ENCODE measurements around the gene TTLL9. TPM values are rescaled to one million over a fixed set of nuclear protein-coding genes. Genes with fewer than 3 reads are reported as not detected.
"Not testable (repeated sequence)": the region's sequence is repeated elsewhere in the genome, so short reads cannot be mapped to it uniquely, and the experiment has no call there.

The TTLL9 gene
- total RNA-seq, 2 donors from 2014 or later: 1.2 TPM; not detected in 1

- no peaks in the 10 kb centered on the region for H3K36me3 ChIP-seq
- 36% methylated on average over 7 of the region's 7 CpGs for WGBS
- H3K4me3 ChIP-seq: no peak overlapping the region
- H3K27ac ChIP-seq: no peak overlapping the region
- no peaks in the 10 kb centered on the region for H3K4me1 ChIP-seq (replicated peaks)
- intact Hi-C loops (cut with DNase I): no loop called here
- H3K27me3 ChIP-seq (replicated peaks; ENCODE audit: insufficient read depth): no peaks in the 10 kb centered on the region
- no peak for DNase-seq (ENCODE audit: low spot score)
- H3K9me3 ChIP-seq: no peaks in the 10 kb centered on the region
- TF ChIP-seq POLR2AphosphoS5 (IDR thresholded peaks at IDR 0.05) (no peak), CTCF (IDR thresholded peaks at IDR 0.05) (no peak), POLR2A (IDR thresholded peaks at IDR 0.05) (no peak)
Observed at GRCh38 chr20:31915491-31916280, 45.3 kb downstream of the TTLL9 start.

DNA sequence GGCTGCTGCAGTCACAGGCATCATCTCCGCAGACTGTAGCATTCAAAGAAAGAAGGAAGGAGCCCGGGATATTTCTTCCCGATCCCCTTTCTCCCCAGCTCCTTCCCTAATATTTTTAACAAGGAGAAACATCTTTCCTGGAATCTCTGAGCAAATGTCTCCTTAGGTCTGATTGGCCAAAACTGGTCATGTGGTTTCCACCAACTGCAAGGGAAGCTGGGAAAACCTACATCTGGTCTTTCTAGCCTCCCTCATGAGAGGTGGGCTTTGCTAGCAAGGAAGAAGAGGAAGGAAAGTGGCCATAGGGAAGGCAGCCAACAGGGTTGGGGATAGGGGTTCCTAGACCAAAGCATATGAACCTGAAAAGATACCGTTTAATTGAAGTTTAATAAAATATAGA lies 46.3 kb downstream of the TTLL9 start:
- no peaks in the 10 kb centered on the region for H3K27me3 ChIP-seq (replicated peaks; ENCODE audit: insufficient read depth)
- WGBS: 94% methylated on average over 4 of the region's 4 CpGs
- DNase-seq (ENCODE audit: low spot score): no peak
- H3K36me3 ChIP-seq: no peaks in the 10 kb centered on the region
- intact Hi-C loops (cut with DNase I): no loop called here
- no peak for TF ChIP-seq CTCF (IDR thresholded peaks at IDR 0.05)
- no peak for TF ChIP-seq POLR2A (IDR thresholded peaks at IDR 0.05)
- no peak for TF ChIP-seq POLR2AphosphoS5 (IDR thresholded peaks at IDR 0.05)
- H3K9me3 ChIP-seq: no peaks in the 10 kb centered on the region
- H3K4me3 ChIP-seq: no peak overlapping the region
- H3K27ac ChIP-seq: no peak overlapping the region
- H3K4me1 ChIP-seq (replicated peaks): no peaks in the 10 kb centered on the region

GRCh38 chr20:31917962-31918412 lies 47.6 kb downstream of the TTLL9 start:
- H3K27me3 ChIP-seq (replicated peaks; ENCODE audit: insufficient read depth); intact Hi-C loops (cut with DNase I); H3K9me3 ChIP-seq; H3K4me3 ChIP-seq; H3K4me1 ChIP-seq (replicated peaks); H3K36me3 ChIP-seq; H3K27ac ChIP-seq; DNase-seq (ENCODE audit: low spot score): not testable (repeated sequence)
- WGBS: 16% methylated on average over 7 of the region's 7 CpGs

DNA sequence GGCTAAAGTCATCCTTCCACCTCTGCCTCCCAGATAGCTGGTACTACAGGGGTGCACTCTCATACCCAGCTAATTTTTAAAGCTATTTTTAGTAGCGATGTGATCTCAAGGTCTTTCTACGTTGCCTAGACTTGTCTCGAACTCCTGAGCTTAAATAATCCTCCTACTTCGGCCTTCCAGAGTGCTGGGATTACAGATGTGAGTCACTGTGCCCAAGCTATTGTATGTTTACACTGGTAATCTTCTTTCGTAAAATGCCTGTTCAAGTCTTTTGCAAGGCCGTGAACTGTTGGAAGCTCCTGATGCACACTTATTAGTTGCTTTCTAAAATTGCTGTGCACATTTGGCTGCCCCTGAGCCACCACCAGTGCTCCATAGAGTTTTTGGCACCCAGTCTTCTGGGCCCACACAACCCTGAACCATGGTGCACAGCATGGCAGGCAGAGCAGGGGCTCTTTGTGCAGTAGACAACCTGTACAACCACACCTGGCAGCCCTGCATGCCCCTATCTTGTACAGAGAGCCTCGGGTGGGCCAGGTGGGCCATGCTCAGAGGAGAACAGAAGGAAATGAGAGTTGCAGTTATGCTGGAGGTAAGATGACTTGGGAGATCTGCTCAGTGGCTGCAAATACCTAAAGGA lies 48.2 kb downstream of the TTLL9 start:
- Histone ChIP-seq H3K9me3 (no peaks in the 10 kb centered on the region), H3K36me3 (no peaks in the 10 kb centered on the region), H3K27ac (no peak overlapping the region), H3K4me1 (replicated peaks) (no peaks in the 10 kb centered on the region), H3K4me3 (no peak overlapping the region), H3K27me3 (replicated peaks; ENCODE audit: insufficient read depth) (no peaks in the 10 kb centered on the region)
- no peak for DNase-seq (ENCODE audit: low spot score)
- no peak for TF ChIP-seq POLR2AphosphoS5 (IDR thresholded peaks at IDR 0.05)
- no peak for TF ChIP-seq CTCF (IDR thresholded peaks at IDR 0.05)
- no peak for TF ChIP-seq POLR2A (IDR thresholded peaks at IDR 0.05)
- WGBS: 79% methylated on average over 7 of the region's 7 CpGs
- intact Hi-C loops (cut with DNase I): no loop called here

DNA sequence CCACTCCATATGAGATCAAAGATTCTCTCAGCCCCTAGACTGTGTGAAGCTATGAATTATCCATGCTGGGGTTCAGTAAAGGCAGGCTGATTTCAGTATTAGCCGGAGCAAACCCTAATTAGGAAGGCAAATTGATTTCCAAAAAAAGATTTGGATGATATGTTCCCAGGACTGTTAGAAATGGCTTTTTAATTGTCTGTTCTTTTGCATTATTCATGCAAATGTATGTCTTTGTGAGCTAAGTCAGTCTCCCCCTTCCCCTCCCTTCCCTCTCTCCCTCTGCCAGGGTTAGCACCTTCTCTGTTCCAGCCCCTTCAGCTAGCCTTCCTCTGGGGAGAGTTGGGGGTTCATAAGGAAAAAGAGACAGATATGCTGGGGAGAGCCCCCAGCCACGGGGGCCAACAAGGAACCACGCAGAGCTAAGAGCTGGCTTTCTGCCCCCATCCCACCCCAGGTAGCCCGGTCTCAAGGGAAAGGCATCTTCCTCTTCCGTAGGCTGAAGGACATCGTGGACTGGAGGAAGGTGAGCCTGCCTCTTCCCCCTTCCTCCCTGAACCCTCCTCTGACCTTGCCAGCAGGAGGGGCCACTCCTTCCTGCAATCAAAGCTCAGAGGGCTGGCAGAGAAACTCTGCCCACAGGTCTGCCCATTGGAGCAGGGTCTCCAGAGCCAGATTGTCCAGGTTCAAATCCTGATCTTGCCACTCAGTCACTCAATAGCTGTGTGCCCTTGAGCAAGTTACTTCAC lies 49.1 kb downstream of the TTLL9 start:
- WGBS: 64% methylated on average over 6 of the region's 6 CpGs

More for the DNA sequence above, 49.1 kb downstream of the TTLL9 start:
- H3K4me1 ChIP-seq (replicated peaks): no peaks in the 10 kb centered on the region
- H3K27ac ChIP-seq: no peak overlapping the region
- H3K9me3 ChIP-seq: no peaks in the 10 kb centered on the region
- no peaks in the 10 kb centered on the region for H3K36me3 ChIP-seq
- H3K4me3 ChIP-seq: no peak overlapping the region
- intact Hi-C loops (cut with DNase I): no loop called here
- TF ChIP-seq POLR2AphosphoS5 (IDR thresholded peaks at IDR 0.05) (no peak), POLR2A (IDR thresholded peaks at IDR 0.05) (no peak), CTCF (IDR thresholded peaks at IDR 0.05) (no peak)
- no peaks in the 10 kb centered on the region for H3K27me3 ChIP-seq (replicated peaks; ENCODE audit: insufficient read depth)
- DNase-seq (ENCODE audit: low spot score): no peak

Data from prostate gland (tissue), 2 donors.